ENCODE results near the gene ASAP2.

Gene ASAP2

GRCh38 chr2:9330612-9331270 is 124.1 kb downstream of the ASAP2 start:
- no peak for DNase-seq

GRCh38 chr2:9331704-9332103 is 125.1 kb downstream of the ASAP2 start:
- no peak for DNase-seq

GRCh38 chr2:9332136-9332852 is 125.7 kb downstream of the ASAP2 start:
- peak; percentile 95 for DNase-seq

- no peak for DNase-seq
Measured at GRCh38 chr2:9332853-9333245, 126.2 kb downstream of the ASAP2 start.

GRCh38 chr2:9333591-9334171 is 127.1 kb downstream of the ASAP2 start:
- peak; percentile 8 for DNase-seq

GRCh38 chr2:9334761-9335160 is 128.1 kb downstream of the ASAP2 start:
- DNase-seq, result no peak

GRCh38 chr2:9335322-9335832 is 128.8 kb downstream of the ASAP2 start:
- no peak for DNase-seq

- peak; percentile 69 for DNase-seq
Measured at GRCh38 chr2:9336241-9336575, 129.6 kb downstream of the ASAP2 start.

GRCh38 chr2:9336576-9337314 is 130.1 kb downstream of the ASAP2 start:
- peak; percentile 96 for DNase-seq

GRCh38 chr2:9337901-9338300 is 131.3 kb downstream of the ASAP2 start:
- DNase-seq, result no peak

- DNase-seq, result no peak
Measured at GRCh38 chr2:9341337-9341887, 134.8 kb downstream of the ASAP2 start.

GRCh38 chr2:9342659-9343058 is 136.0 kb downstream of the ASAP2 start:
- no peak for DNase-seq

- no peak for DNase-seq
Measured at GRCh38 chr2:9343524-9343923, 136.9 kb downstream of the ASAP2 start.

- no peak for DNase-seq
Measured at GRCh38 chr2:9344434-9344833, 137.8 kb downstream of the ASAP2 start.

GRCh38 chr2:9345343-9345742 is 138.7 kb downstream of the ASAP2 start:
- no peak for DNase-seq

- DNase-seq, result no peak
Measured at GRCh38 chr2:9345997-9346396, 139.4 kb downstream of the ASAP2 start.

GRCh38 chr2:9346885-9347284 is 140.3 kb downstream of the ASAP2 start:
- DNase-seq, result peak; percentile 13

- peak; percentile 78 for DNase-seq
Measured at GRCh38 chr2:9347411-9347881, 140.8 kb downstream of the ASAP2 start.

GRCh38 chr2:9354318-9354717 is 147.7 kb downstream of the ASAP2 start:
- DNase-seq, result no peak

GRCh38 chr2:9355270-9355669 is 148.7 kb downstream of the ASAP2 start:
- no peak for DNase-seq

GRCh38 chr2:9355716-9356115 is 149.1 kb downstream of the ASAP2 start:
- no peak for DNase-seq

- no peak for DNase-seq
Measured at GRCh38 chr2:9356261-9356660, 149.6 kb downstream of the ASAP2 start.

- no peak for DNase-seq
Measured at GRCh38 chr2:9358846-9359245, 152.2 kb downstream of the ASAP2 start.

All from DMS79 treated with DMSO at 0.1 percent for 48 hours (cell line).